Caco-2 (cell line): ENCODE measurements around the gene GRIN2A. TPM values are rescaled to one million over a fixed set of nuclear protein-coding genes. Genes with fewer than 3 reads are reported as not detected.

Experiments used
- BruUV-seq: library from RNA; stranded (reverse); fragments of 400-500 nt; replicated peaks from 2 replicates; lab custom pipeline; 2021; lab: Mats Ljungman, UMichigan
- CTCF ChIA-PET: fragments of 300-600 bp; sonication (Branson Sonifier 250); formaldehyde crosslinking; loops from one replicate; lab custom pipeline; 2022; ENCODE audit warnings: antibody characterized with exemption; lab: Charles Lee
- POLR2A ChIA-PET: fragments of 300-600 bp; sonication (Branson Sonifier 250); formaldehyde crosslinking; loops from one replicate; lab custom pipeline; 2022; ENCODE audit warnings: antibody characterized with exemption; lab: Charles Lee
- DNase-seq, 2 experiments: peaks; one replicate each; pipeline versions ENCODE4 v3.0.0 to v3.0.0-alpha.2; 2020 to 2022
- H3K27me3 ChIP-seq: replicated peaks from 2 replicates; pipeline ENCODE4 v1.6.0; 2011; ENCODE audit warnings: low read length; ENCODE audit not compliant: control insufficient read depth, insufficient read depth
- H3K36me3 ChIP-seq: 2 replicates; pipeline ENCODE4 v1.5.1; 2011; ENCODE audit warnings: low read length; ENCODE audit not compliant: control insufficient read depth, insufficient read depth
- H3K4me1 ChIP-seq: fragments of 250-450 bp; sonication (Bioruptor Pico); 2 replicates; pipeline ENCODE4 v1.5.1; 2020; ENCODE audit warnings: mild to moderate bottlenecking
- H3K4me3 ChIP-seq: 2 replicates; pipeline ENCODE4 v1.5.1; 2011; ENCODE audit warnings: low read depth, mild to moderate bottlenecking, control low read depth, low read length
- H3K9me3 ChIP-seq: fragments of 250-450 bp; sonication (Bioruptor Pico); 2 replicates; pipeline ENCODE4 v1.5.1; 2020; ENCODE audit warnings: mild to moderate bottlenecking, moderate library complexity
- H3K27ac Mint-ChIP-seq: one replicate; pipeline ENCODE4 v1.8.0; 2022; ENCODE audit warnings: mixed read lengths; ENCODE audit not compliant: unreplicated experiment
- H3K27me3 Mint-ChIP-seq: one replicate; pipeline ENCODE4 v1.8.0; 2022; ENCODE audit warnings: mixed read lengths; ENCODE audit not compliant: insufficient read depth, unreplicated experiment
- H3K36me3 Mint-ChIP-seq: one replicate; pipeline ENCODE4 v1.8.0; 2022; ENCODE audit warnings: mild to moderate bottlenecking, mixed read lengths; ENCODE audit not compliant: insufficient read depth, unreplicated experiment
- H3K4me1 Mint-ChIP-seq: one replicate; pipeline ENCODE4 v1.8.0; 2022; ENCODE audit warnings: low read depth, mixed read lengths; ENCODE audit not compliant: unreplicated experiment
- H3K4me3 Mint-ChIP-seq: one replicate; pipeline ENCODE4 v1.8.0; 2022; ENCODE audit warnings: mild to moderate bottlenecking, moderate library complexity, mixed read lengths; ENCODE audit not compliant: unreplicated experiment
- H3K9me3 Mint-ChIP-seq: one replicate; pipeline ENCODE4 v1.8.0; 2022; ENCODE audit warnings: mixed read lengths; ENCODE audit not compliant: unreplicated experiment
- CTCF ChIP-seq, 2 experiments: fragments of 200-600 bp in 1 of 2; IDR thresholded peaks; 1 replicate in 1 of 2; 2 replicates in 1 of 2; pipeline versions ENCODE4 v1.5.1 to v1.8.0; 2011 to 2022; ENCODE audit warnings: antibody characterized with exemption in 1 of 2, control low read depth in 1 of 2, inconsistent platforms in 1 of 2, low read depth in 1 of 2, low read length in 1 of 2, mild to moderate bottlenecking in 1 of 2, moderate library complexity in 1 of 2; ENCODE audit not compliant: insufficient read depth in 1 of 2, severe bottlenecking in 1 of 2, unreplicated experiment in 1 of 2
- intact Hi-C: fragments of 100-400 bp; cut with micrococcal nuclease; formaldehyde crosslinking; loops from one replicate; pipeline ENCODE4 v1.10.0; 2022; ENCODE audit not compliant: unreplicated experiment
- total RNA-seq: library from RNA; stranded (reverse); gene quantifications from 2 replicates; pipeline ENCODE4 v1.2.3, GENCODE V29; 2022

Gene GRIN2A
- total RNA-seq, 1 experiment from 2014 or later, result 0.54 TPM

- no peaks in the 10 kb centered on the region for H3K4me1 Mint-ChIP-seq
- no peaks in the 10 kb centered on the region for H3K36me3 Mint-ChIP-seq
- no peaks in the 10 kb centered on the region for H3K27me3 Mint-ChIP-seq
- Histone ChIP-seq H3K4me3 (no peak overlapping the region), H3K9me3 (no peaks in the 10 kb centered on the region), H3K27me3 (no peaks in the 10 kb centered on the region), H3K4me1 (no peaks in the 10 kb centered on the region), H3K36me3 (no peaks in the 10 kb centered on the region)
- POLR2A ChIA-PET, result no interaction called here
- no peak overlapping the region for H3K4me3 Mint-ChIP-seq
- H3K9me3 Mint-ChIP-seq, result no peaks in the 10 kb centered on the region
- TF ChIP-seq CTCF (IDR thresholded peaks at IDR 0.05; ENCODE audit: insufficient read depth in 1 of 2, low read depth in 1 of 2, low read length in 1 of 2, severe bottlenecking in 1 of 2, unreplicated experiment in 1 of 2), result no peak
- no TSS peak for BruUV-seq
- intact Hi-C loops, result no loop called here
- DNase-seq, result no peak
- CTCF ChIA-PET, result no interaction called here
- H3K27ac Mint-ChIP-seq, result no peak overlapping the region
Observed at GRCh38 chr16:10114409-10114808, 67.8 kb downstream of the GRIN2A start.

- no peak for TF ChIP-seq CTCF (IDR thresholded peaks at IDR 0.05; ENCODE audit: insufficient read depth in 1 of 2, low read depth in 1 of 2, low read length in 1 of 2, severe bottlenecking in 1 of 2, unreplicated experiment in 1 of 2)
- no TSS peak for BruUV-seq
- ChIA-PET CTCF (no interaction called here), POLR2A (no interaction called here)
- Histone ChIP-seq H3K36me3 (no peaks in the 10 kb centered on the region), H3K9me3 (no peaks in the 10 kb centered on the region), H3K27me3 (no peaks in the 10 kb centered on the region), H3K4me1 (no peaks in the 10 kb centered on the region), H3K4me3 (no peak overlapping the region)
- DNase-seq, result no peak
- Mint-ChIP-seq H3K9me3 (no peaks in the 10 kb centered on the region), H3K27ac (no peak overlapping the region), H3K36me3 (no peaks in the 10 kb centered on the region), H3K4me1 (no peaks in the 10 kb centered on the region), H3K27me3 (no peaks in the 10 kb centered on the region), H3K4me3 (no peak overlapping the region)
- intact Hi-C loops, result no loop called here
Observed at GRCh38 chr16:10113248-10113647, 69.0 kb downstream of the GRIN2A start.

- DNase-seq, result no peak
- TF ChIP-seq CTCF (IDR thresholded peaks at IDR 0.05; ENCODE audit: insufficient read depth in 1 of 2, low read depth in 1 of 2, low read length in 1 of 2, severe bottlenecking in 1 of 2, unreplicated experiment in 1 of 2), result no peak
- no peak overlapping the region for H3K4me3 ChIP-seq
- no peak overlapping the region for H3K4me3 Mint-ChIP-seq
- H3K9me3 Mint-ChIP-seq, result no peaks in the 10 kb centered on the region
- no peaks in the 10 kb centered on the region for H3K27me3 ChIP-seq
- intact Hi-C loops, result no loop called here
- no peaks in the 10 kb centered on the region for H3K27me3 Mint-ChIP-seq
- ChIA-PET CTCF (no interaction called here), POLR2A (no interaction called here)
- no TSS peak for BruUV-seq
- no peaks in the 10 kb centered on the region for H3K36me3 Mint-ChIP-seq
- H3K4me1 Mint-ChIP-seq, result no peaks in the 10 kb centered on the region
- no peaks in the 10 kb centered on the region for H3K36me3 ChIP-seq
- H3K4me1 ChIP-seq, result no peaks in the 10 kb centered on the region
- no peak overlapping the region for H3K27ac Mint-ChIP-seq
- H3K9me3 ChIP-seq, result no peaks in the 10 kb centered on the region
Observed at GRCh38 chr16:10112021-10112420, 70.2 kb downstream of the GRIN2A start.
